Rectal smooth muscle tissue (tissue), 1 donor: Measurements from ENCODE around the gene RPS6KA5.

Experiments
- H3K27ac ChIP-seq: one replicate; pipeline ENCODE4 v1.7.0; 2013; ENCODE audit warnings: low read depth, low read length, inconsistent platforms
- H3K27me3 ChIP-seq: one replicate; pipeline ENCODE4 v1.7.0; 2013; ENCODE audit warnings: low read length; ENCODE audit not compliant: control insufficient read depth, insufficient read depth
- H3K36me3 ChIP-seq: one replicate; pipeline ENCODE4 v1.7.0; 2013; ENCODE audit warnings: low read length; ENCODE audit not compliant: control insufficient read depth, insufficient read depth
- H3K4me1 ChIP-seq: one replicate; pipeline ENCODE4 v1.7.0; 2013; ENCODE audit warnings: low read length; ENCODE audit not compliant: control insufficient read depth, insufficient read depth
- H3K4me3 ChIP-seq: one replicate; pipeline ENCODE4 v1.7.0; 2013; ENCODE audit warnings: low read length
- H3K9ac ChIP-seq: one replicate; pipeline ENCODE4 v1.7.0; 2013; ENCODE audit warnings: low read length

Gene RPS6KA5

DNA sequence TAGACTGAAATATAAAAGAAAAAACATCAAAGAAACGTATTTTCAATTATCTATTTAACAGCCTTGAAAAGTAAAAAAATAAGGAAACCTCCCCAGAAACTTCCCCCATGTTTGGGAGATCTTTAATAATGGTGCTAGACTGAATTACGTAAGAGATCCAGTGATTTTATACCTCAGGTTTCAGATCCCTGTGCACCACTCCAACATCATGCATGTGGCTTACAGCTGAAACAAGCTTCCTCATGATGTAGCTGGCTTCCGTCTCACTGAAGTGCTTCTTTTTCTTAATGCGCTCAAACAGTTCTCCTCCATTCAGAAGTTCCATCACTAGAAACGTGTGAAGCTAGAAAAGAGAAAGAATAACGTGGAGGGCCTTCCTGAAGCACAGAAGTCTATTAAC lies 166.2 kb downstream of the RPS6KA5 start:
- Histone ChIP-seq H3K9ac (no peak overlapping the region), H3K4me1 (no peaks in the 10 kb centered on the region), H3K27me3 (no peaks in the 10 kb centered on the region), H3K27ac (no peak overlapping the region), H3K4me3 (no peak overlapping the region), H3K36me3 (peaks cover 12% of the 10 kb centered on the region)

DNA sequence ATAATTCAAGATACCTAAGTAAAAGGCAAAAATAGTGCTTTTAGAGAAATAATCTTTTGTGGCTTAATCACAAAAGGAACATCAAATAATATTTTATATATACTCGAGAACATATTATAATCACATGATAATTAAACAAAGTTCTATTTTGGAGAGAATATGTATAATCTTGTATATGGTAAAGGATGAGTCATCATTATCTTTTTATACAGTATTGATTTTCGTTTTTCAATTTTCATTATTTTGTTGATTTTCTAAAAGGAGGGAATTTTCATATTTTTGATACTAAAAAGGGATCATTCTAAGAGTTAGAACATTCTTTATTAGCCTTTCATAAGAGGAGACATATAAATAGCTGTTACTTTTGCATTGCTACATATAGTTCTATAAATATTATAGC lies 166.9 kb downstream of the RPS6KA5 start:
- no peak overlapping the region for H3K9ac ChIP-seq
- H3K4me3 ChIP-seq, result no peak overlapping the region
- peaks cover 5% of the 10 kb centered on the region for H3K36me3 ChIP-seq

DNA sequence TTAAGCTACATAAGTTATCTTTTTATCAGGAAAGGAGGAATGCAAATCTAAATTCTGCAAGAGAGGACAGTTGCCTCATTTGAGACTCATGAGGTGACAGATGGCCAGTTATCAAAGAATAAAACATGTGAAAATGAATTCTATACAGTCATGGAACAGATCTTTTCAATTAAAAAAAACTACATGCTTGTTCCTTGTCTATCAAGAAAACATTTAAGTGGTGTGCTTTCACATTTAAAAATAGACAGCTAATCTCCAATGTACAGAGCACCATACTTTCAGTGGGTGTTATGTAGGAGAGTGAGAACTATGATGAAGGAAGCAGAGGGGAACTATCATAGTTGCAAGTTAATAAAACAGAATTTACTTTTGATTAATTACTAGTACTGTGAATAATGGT lies 167.5 kb downstream of the RPS6KA5 start:
- no peak overlapping the region for H3K4me3 ChIP-seq
- H3K9ac ChIP-seq, result no peak overlapping the region
- no peaks in the 10 kb centered on the region for H3K4me1 ChIP-seq
- no peaks in the 10 kb centered on the region for H3K27me3 ChIP-seq
- peaks cover 3% of the 10 kb centered on the region for H3K36me3 ChIP-seq
- H3K27ac ChIP-seq, result no peak overlapping the region

More for the DNA sequence above, 166.9 kb downstream of the RPS6KA5 start:
- no peak overlapping the region for H3K27ac ChIP-seq
- H3K27me3 ChIP-seq, result no peaks in the 10 kb centered on the region
- H3K4me1 ChIP-seq, result no peaks in the 10 kb centered on the region

DNA sequence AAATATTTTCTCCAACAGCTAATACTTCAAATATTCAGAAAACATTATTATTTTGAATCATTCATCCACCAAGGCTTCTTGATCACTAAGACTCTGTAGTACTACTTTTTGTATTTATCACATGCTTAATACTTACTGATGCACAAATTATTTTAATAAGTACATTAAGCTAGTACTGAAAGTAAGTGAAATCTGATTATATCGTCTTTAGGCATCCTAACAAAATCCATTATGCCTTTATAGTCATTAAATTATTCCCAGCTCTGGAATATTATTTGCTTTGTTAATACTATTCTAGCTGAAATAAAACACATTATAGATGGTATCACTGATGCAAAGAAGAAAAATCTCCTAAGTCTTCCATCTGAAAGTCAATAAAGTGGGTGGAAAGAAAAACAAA lies 169.1 kb downstream of the RPS6KA5 start:
- no peaks in the 10 kb centered on the region for H3K4me1 ChIP-seq
- H3K4me3 ChIP-seq, result no peak overlapping the region
- H3K27me3 ChIP-seq, result no peaks in the 10 kb centered on the region
- no peak overlapping the region for H3K27ac ChIP-seq
- H3K36me3 ChIP-seq, result no peaks in the 10 kb centered on the region
- no peak overlapping the region for H3K9ac ChIP-seq

DNA sequence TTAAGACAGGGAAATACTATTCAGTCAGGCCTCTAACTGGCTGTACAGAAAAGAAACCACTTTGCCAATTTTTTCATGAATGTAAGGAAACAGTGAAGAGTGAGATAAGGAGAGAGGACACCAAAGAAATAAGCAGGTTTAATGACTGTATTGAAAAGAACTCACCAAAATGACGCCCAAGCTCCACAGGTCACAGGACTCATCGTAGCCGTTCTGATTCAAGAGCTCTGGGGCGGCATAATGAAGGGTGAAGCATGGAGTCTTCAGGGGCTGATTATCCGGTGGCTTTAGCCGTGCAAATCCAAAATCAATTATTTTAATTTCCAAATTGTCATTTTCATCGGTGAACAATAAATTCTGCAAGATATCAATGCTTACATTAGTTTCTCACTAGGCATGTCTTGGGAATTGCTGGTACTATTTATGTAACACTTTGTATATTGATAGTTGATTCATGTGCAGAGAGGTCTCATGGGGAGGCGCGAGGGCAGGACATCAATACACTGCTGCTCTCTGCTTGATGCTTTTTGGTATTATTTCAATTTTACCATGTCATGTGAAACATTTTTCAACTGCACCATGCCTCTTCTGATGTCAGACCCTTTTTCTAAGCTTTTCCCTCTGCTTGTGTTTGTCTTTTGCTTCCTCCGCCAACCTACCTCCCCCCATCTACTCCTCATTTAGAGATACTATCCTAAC lies 170.0 kb downstream of the RPS6KA5 start:
- no peaks in the 10 kb centered on the region for H3K27me3 ChIP-seq
- H3K4me3 ChIP-seq, result no peak overlapping the region
- H3K9ac ChIP-seq, result no peak overlapping the region
- no peaks in the 10 kb centered on the region for H3K4me1 ChIP-seq
- no peak overlapping the region for H3K27ac ChIP-seq
- no peaks in the 10 kb centered on the region for H3K36me3 ChIP-seq

DNA sequence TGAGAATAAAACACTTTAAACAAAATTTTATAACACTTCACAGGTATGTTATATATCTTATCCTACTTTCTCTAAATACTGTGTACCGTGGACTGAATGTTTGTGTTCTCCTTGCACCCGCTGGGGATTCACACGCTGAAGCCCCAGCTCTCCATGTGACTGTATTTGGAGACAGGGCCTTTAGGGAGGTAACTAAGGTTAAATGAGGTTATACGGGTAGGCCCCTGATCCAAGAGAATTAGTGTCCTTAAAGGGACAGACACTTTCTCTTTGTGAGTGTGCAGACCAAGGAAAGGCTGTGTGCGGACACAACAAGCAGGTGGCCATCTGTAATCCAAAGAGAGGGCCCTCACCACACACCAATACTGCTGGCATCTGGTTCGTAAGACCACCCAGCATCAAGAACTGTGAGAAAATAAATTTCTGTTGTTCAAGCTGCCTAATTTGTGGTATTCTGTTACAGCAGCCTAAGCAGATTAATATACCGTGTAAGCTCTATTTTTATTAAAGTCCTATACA lies 174.1 kb downstream of the RPS6KA5 start:
- no peaks in the 10 kb centered on the region for H3K36me3 ChIP-seq
- no peaks in the 10 kb centered on the region for H3K27me3 ChIP-seq
- H3K4me1 ChIP-seq, result no peaks in the 10 kb centered on the region
- H3K27ac ChIP-seq, result no peak overlapping the region
- no peak overlapping the region for H3K9ac ChIP-seq
- no peak overlapping the region for H3K4me3 ChIP-seq

DNA sequence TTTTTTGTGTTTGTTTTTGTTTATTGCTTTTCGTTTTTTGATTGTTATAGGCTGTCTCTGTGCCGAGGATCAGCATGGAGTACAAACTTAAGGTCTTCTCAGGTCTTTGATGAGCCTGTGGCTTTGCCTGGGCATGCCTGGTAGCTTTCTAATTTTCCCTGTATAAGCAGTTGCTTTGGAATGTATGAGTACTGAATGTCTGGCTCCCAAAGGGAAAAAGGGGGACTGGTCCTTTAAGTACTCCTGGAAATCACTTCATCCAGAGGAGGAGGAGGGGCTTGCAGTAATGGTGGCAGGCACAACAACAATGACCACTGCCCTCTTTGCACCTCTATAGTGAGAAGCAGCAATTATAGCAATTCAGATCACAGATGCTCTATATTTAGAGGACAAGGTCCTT lies 176.7 kb downstream of the RPS6KA5 start:
- Histone ChIP-seq H3K27me3 (no peaks in the 10 kb centered on the region), H3K36me3 (no peaks in the 10 kb centered on the region), H3K9ac (no peak overlapping the region), H3K4me1 (no peaks in the 10 kb centered on the region), H3K27ac (no peak overlapping the region), H3K4me3 (no peak overlapping the region)

DNA sequence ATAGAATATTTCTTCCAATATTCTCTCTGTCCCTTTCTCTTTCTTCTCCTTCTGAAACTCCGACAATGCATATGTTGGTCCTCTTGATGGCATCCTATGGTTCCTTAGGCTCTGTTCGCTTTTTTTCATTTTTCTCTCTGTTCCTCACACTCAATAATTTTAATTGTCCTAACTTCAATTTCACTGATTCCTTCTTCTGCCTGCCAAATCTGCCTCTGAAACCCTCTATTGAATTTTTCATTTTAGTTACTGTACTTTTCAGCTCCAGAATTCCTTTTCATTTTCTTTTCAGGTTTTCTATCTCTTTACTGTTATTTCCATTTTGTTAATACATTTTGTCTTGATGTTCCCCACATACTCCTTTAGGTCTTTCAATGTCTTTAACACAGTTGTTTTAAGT lies 177.2 kb downstream of the RPS6KA5 start:
- no peak overlapping the region for H3K4me3 ChIP-seq
- no peaks in the 10 kb centered on the region for H3K4me1 ChIP-seq
- no peak overlapping the region for H3K9ac ChIP-seq
- no peaks in the 10 kb centered on the region for H3K27me3 ChIP-seq
- H3K27ac ChIP-seq, result no peak overlapping the region
- H3K36me3 ChIP-seq, result no peaks in the 10 kb centered on the region

DNA sequence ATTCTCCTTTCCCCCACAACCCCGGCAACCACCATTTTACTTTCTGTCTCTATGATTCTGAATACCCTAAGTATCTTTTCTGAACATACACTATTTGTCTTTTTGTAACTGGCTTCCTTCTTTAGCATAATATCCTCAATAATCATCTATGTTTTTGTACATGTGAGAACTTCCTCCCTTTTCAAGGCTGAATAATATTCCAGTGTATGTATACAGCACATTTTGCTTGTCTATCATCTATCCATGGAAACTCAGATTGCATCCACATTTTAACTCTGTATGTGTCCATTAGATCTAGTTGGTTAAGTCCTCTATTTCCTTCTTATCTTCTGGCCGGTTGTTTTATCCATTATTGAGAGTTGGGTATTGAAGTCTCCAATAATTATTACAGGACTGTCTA lies 180.2 kb downstream of the RPS6KA5 start:
- H3K36me3 ChIP-seq, result no peaks in the 10 kb centered on the region
- no peaks in the 10 kb centered on the region for H3K27me3 ChIP-seq
- no peak overlapping the region for H3K27ac ChIP-seq
- H3K4me1 ChIP-seq, result no peaks in the 10 kb centered on the region
- no peak overlapping the region for H3K9ac ChIP-seq
- H3K4me3 ChIP-seq, result no peak overlapping the region

DNA sequence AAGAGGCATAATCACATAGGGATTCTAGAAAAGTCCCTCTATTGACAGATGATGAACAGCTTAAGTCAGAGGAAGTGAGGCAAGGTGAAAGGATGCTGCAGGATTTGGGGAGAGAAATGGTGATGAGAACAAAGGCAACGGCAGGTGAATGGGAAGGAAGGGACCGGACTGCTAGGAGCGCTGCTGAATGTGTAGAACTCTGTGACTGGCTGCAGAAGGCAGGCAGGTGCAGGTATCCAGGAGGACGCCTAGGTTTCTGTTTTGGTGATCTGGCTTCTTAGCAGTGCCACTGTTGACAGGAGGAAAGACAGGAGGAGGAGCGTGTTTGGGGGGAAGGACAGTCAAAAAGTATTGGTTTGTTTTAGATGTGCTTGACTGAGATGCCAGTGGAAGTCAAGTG lies 185.8 kb downstream of the RPS6KA5 start:
- H3K4me3 ChIP-seq, result no peak overlapping the region
- peaks cover 5% of the 10 kb centered on the region for H3K4me1 ChIP-seq
- H3K9ac ChIP-seq, result no peak overlapping the region
- H3K27ac ChIP-seq, result no peak overlapping the region
- peaks cover 6% of the 10 kb centered on the region for H3K36me3 ChIP-seq
- H3K27me3 ChIP-seq, result no peaks in the 10 kb centered on the region

DNA sequence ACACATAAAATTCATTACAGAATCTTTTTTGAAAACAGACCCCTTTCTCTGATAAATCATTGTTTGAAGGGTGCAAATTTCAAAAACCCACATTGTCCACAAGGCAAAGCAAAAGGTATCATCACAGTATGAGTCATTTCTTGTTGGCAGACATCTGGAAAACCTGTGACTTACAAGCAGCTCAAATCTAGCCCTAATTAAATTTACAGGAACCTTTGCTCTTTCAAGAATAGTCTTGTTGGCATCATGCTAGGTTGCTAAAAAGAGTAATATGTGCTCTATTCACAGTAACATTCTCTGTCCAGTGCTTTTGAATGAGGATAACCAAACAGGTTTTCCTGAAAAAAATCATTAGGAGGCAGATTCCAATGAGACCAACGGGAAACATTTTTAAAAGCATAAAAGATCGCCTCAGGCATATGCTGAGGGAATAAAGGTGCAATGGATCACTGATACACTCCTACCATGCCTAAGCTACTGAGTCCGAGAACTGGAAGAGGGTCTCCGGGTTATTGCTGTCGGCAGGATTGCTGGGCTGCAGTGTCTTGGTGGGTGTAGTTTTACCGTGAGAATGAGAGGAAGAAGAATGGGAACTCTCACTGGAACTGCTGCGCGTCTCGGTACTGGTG lies 188.7 kb downstream of the RPS6KA5 start:
- H3K4me1 ChIP-seq, result peaks cover 9% of the 10 kb centered on the region
- H3K27ac ChIP-seq, result no peak overlapping the region
- H3K27me3 ChIP-seq, result no peaks in the 10 kb centered on the region
- H3K36me3 ChIP-seq, result peaks cover 6% of the 10 kb centered on the region
- no peak overlapping the region for H3K4me3 ChIP-seq
- no peak overlapping the region for H3K9ac ChIP-seq

DNA sequence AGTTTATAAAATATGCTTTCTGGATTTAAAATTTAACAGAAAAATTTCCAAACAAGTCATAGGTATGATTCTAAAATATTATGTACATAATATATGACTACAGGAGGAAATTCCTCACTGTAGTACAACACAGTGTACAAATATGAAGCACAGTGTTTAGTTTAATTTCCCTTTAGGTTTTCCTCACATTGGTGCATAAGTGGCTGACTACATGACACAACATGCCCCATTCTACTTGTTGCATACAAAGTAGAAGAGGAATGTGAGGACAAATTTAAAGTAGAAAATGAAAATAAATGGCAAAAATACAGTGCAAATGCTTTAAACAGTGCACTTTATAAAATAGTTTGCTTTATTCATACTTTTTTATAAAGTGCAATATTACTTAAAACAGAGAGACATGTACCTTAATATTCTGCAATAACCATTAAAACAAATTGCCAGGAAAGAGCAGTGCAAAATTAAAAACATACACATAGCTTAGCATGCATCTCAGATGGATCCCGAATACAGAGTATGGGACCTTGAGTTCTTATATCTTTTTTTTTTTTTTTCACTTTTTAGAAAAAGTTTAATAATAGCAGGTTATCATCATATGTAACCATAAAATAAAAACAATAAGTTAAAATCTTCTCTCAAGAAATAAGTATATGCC lies 189.4 kb downstream of the RPS6KA5 start:
- Histone ChIP-seq H3K27me3 (no peaks in the 10 kb centered on the region), H3K27ac (no peak overlapping the region), H3K9ac (no peak overlapping the region)

More for the DNA sequence above, 189.4 kb downstream of the RPS6KA5 start:
- Histone ChIP-seq H3K36me3 (peaks cover 6% of the 10 kb centered on the region), H3K4me3 (no peak overlapping the region), H3K4me1 (peaks cover 9% of the 10 kb centered on the region)
